DND-41 (cell line): ENCODE measurements around the gene C16orf78.

ENCODE experiments used
- ATAC-seq: fragments of 200-7000 bp; cut with Tn5 transposase; 3 replicates; pipeline ENCODE4 v1.9.1; 2021; ENCODE audit warnings: low read depth; ENCODE audit not compliant: insufficient read depth
- DNase-seq: peaks from one replicate; pipeline ENCODE4 v3.0.0-alpha.2; 2020
- H2AFZ ChIP-seq: 2 replicates; pipeline ENCODE4 v1.6.0; 2012; ENCODE audit warnings: low read depth, low read length
- H3K27ac ChIP-seq: 2 replicates; pipeline ENCODE4 v1.5.1; 2012; ENCODE audit warnings: low read length, inconsistent platforms
- H3K27me3 ChIP-seq: fragments of 200-600 bp; sonication (generic); 2 replicates; pipeline ENCODE4 v1.6.0; 2012; ENCODE audit warnings: low read length, mild to moderate bottlenecking, inconsistent platforms; ENCODE audit not compliant: insufficient read depth, poor library complexity
- H3K36me3 ChIP-seq: 2 replicates; pipeline ENCODE4 v1.5.1; 2012; ENCODE audit warnings: low read length, inconsistent platforms; ENCODE audit not compliant: insufficient read depth
- H3K4me1 ChIP-seq: 2 replicates; pipeline ENCODE4 v1.5.1; 2012; ENCODE audit warnings: mild to moderate bottlenecking, low read length; ENCODE audit not compliant: insufficient read depth
- H3K4me2 ChIP-seq: 2 replicates; pipeline ENCODE4 v1.6.0; 2012; ENCODE audit warnings: mild to moderate bottlenecking, moderate library complexity, low read length, inconsistent platforms; ENCODE audit not compliant: insufficient read depth
- H3K4me3 ChIP-seq, 2 experiments: fragments of 200-600 bp in 1 of 2; shearing (Covaris generic) in 1 of 2; 2 replicates each; pipeline ENCODE4 v1.5.1; 2012 to 2016; ENCODE audit warnings: inconsistent platforms in 2 of 2, low read length in 2 of 2, mild to moderate bottlenecking in 2 of 2, low read depth in 1 of 2, moderate library complexity in 1 of 2
- H3K79me2 ChIP-seq: 2 replicates; pipeline ENCODE4 v1.6.0; 2012; ENCODE audit warnings: low read length, inconsistent platforms; ENCODE audit not compliant: insufficient read depth
- H3K9ac ChIP-seq: 2 replicates; pipeline ENCODE4 v1.6.0; 2012; ENCODE audit warnings: low read depth, mild to moderate bottlenecking, inconsistent platforms, low read length, moderate library complexity
- H3K9me3 ChIP-seq: 2 replicates; pipeline ENCODE4 v1.5.1; 2012; ENCODE audit warnings: low read length, moderate library complexity, mild to moderate bottlenecking, inconsistent platforms; ENCODE audit not compliant: insufficient read depth, severe bottlenecking
- H4K20me1 ChIP-seq: 2 replicates; pipeline ENCODE4 v1.6.0; 2012; ENCODE audit warnings: low read length; ENCODE audit not compliant: insufficient read depth
- CTCF ChIP-seq: IDR thresholded peaks from 2 replicates; pipeline ENCODE4 v1.5.1; 2012; ENCODE audit warnings: borderline replicate concordance, low read length, moderate library complexity, mild to moderate bottlenecking; ENCODE audit not compliant: poor library complexity, severe bottlenecking; ENCODE audit errors: extremely low read depth
- EZH2 ChIP-seq: IDR thresholded peaks from 3 replicates; pipeline ENCODE4 v1.6.1; 2012; ENCODE audit warnings: borderline replicate concordance, low read depth, mild to moderate bottlenecking, moderate library complexity, low read length, inconsistent platforms; ENCODE audit not compliant: severe bottlenecking

The C16orf78 gene

GRCh38 chr16:49378238-49378637, 4.6 kb downstream of the C16orf78 start:
- DNase-seq, result no peak

GRCh38 chr16:49378816-49379215, 5.2 kb downstream of the C16orf78 start:
- no peak overlapping the region for H3K4me2 ChIP-seq
- no peaks in the 10 kb centered on the region for H3K36me3 ChIP-seq
- no peaks in the 10 kb centered on the region for H4K20me1 ChIP-seq
- H3K9me3 ChIP-seq, result no peaks in the 10 kb centered on the region
- DNase-seq (no peak), ATAC-seq (no peak)
- no peaks in the 10 kb centered on the region for H3K4me1 ChIP-seq
- no peak overlapping the region for H3K9ac ChIP-seq
- TF ChIP-seq CTCF (no peak), EZH2 (no peak)
- no peak overlapping the region for H2AFZ ChIP-seq
- no peaks in the 10 kb centered on the region for H3K79me2 ChIP-seq
- no peaks in the 10 kb centered on the region for H3K27me3 ChIP-seq
- H3K27ac ChIP-seq, result no peak overlapping the region
- no peak overlapping the region for H3K4me3 ChIP-seq

More at GRCh38 chr16:49378238-49378637, 4.6 kb downstream of the C16orf78 start:
- Histone ChIP-seq H3K4me2 (no peak overlapping the region), H3K27ac (no peak overlapping the region), H3K79me2 (no peaks in the 10 kb centered on the region), H3K36me3 (no peaks in the 10 kb centered on the region), H3K9ac (no peak overlapping the region), H3K9me3 (no peaks in the 10 kb centered on the region), H3K4me1 (no peaks in the 10 kb centered on the region), H3K4me3 (no peak overlapping the region), H4K20me1 (no peaks in the 10 kb centered on the region), H3K27me3 (no peaks in the 10 kb centered on the region), H2AFZ (no peak overlapping the region)
- TF ChIP-seq EZH2, result no peak
- no peak for TF ChIP-seq CTCF
- ATAC-seq, result no peak

- Histone ChIP-seq H3K27ac (no peak overlapping the region), H3K9me3 (no peaks in the 10 kb centered on the region), H3K36me3 (no peaks in the 10 kb centered on the region), H2AFZ (no peak overlapping the region), H3K79me2 (no peaks in the 10 kb centered on the region), H3K4me1 (no peaks in the 10 kb centered on the region), H4K20me1 (no peaks in the 10 kb centered on the region), H3K27me3 (no peaks in the 10 kb centered on the region), H3K4me3 (no peak overlapping the region), H3K4me2 (no peak overlapping the region), H3K9ac (no peak overlapping the region)
- TF ChIP-seq EZH2 (no peak), CTCF (peak; percentile 42)
- no peak for ATAC-seq
- no peak for DNase-seq
These were observed 9.3 kb downstream of the C16orf78 start for GRCh38 chr16:49382916-49383315.

- no peaks in the 10 kb centered on the region for H3K4me1 ChIP-seq
- peaks cover 18% of the 10 kb centered on the region for H3K27me3 ChIP-seq
- H3K4me3 ChIP-seq, result no peak overlapping the region
- H3K36me3 ChIP-seq, result no peaks in the 10 kb centered on the region
- H3K4me2 ChIP-seq, result no peak overlapping the region
- DNase-seq (no peak), ATAC-seq (no peak)
- H3K79me2 ChIP-seq, result no peaks in the 10 kb centered on the region
- H3K27ac ChIP-seq, result no peak overlapping the region
- no peak for TF ChIP-seq EZH2
- TF ChIP-seq CTCF, result no peak
- no peaks in the 10 kb centered on the region for H4K20me1 ChIP-seq
- H3K9ac ChIP-seq, result no peak overlapping the region
- H3K9me3 ChIP-seq, result no peaks in the 10 kb centered on the region
- no peak overlapping the region for H2AFZ ChIP-seq
These were observed 21.4 kb downstream of the C16orf78 start for GRCh38 chr16:49395021-49395420.
